Measurements from ENCODE around the gene WNT3A. TPM values are rescaled to one million over a fixed set of nuclear protein-coding genes. Genes with fewer than 3 reads are reported as not detected.
"Not testable (repeated sequence)": the region's sequence is repeated elsewhere in the genome, so short reads cannot be mapped to it uniquely, and the experiment has no call there.

Gene WNT3A
- total RNA-seq, 2 donors from 2014 or later, result not detected

- TF ChIP-seq CTCF (IDR thresholded peaks at IDR 0.05), result no peak
- Histone ChIP-seq H3K4me3 (no peak overlapping the region), H3K27me3 (replicated peaks; ENCODE audit: insufficient read depth) (no peaks in the 10 kb centered on the region), H3K36me3 (no peaks in the 10 kb centered on the region), H3K9me3 (no peaks in the 10 kb centered on the region), H3K27ac (no peak overlapping the region), H3K4me1 (ENCODE audit: control insufficient read depth in 1 of 2, low read depth in 2 of 2) (no peaks in the 10 kb centered on the region)
- no peak for DNase-seq (ENCODE audit: low spot score)
- no peak for ATAC-seq (ENCODE audit: insufficient number of reproducible peaks, low FRiP score, low read depth)
Measured at GRCh38 chr1:228017356-228018124, 10.7 kb downstream of the WNT3A start.

GRCh38 chr1:228018125-228018398 lies 11.3 kb downstream of the WNT3A start:
- H3K4me3 ChIP-seq, result no peak overlapping the region
- no peaks in the 10 kb centered on the region for H3K36me3 ChIP-seq
- ATAC-seq (ENCODE audit: insufficient number of reproducible peaks, low FRiP score, low read depth), result no peak
- no peaks in the 10 kb centered on the region for H3K4me1 ChIP-seq (ENCODE audit: control insufficient read depth in 1 of 2, low read depth in 2 of 2)
- no peak overlapping the region for H3K27ac ChIP-seq
- no peak for DNase-seq (ENCODE audit: low spot score)
- H3K9me3 ChIP-seq, result no peaks in the 10 kb centered on the region
- no peaks in the 10 kb centered on the region for H3K27me3 ChIP-seq (replicated peaks; ENCODE audit: insufficient read depth)
- TF ChIP-seq CTCF (IDR thresholded peaks at IDR 0.05), result no peak

GRCh38 chr1:228018961-228019721 lies 12.3 kb downstream of the WNT3A start:
- H3K27me3 ChIP-seq (replicated peaks; ENCODE audit: insufficient read depth), result no peaks in the 10 kb centered on the region
- H3K36me3 ChIP-seq, result no peaks in the 10 kb centered on the region
- TF ChIP-seq CTCF (IDR thresholded peaks at IDR 0.05), result no peak
- no peaks in the 10 kb centered on the region for H3K4me1 ChIP-seq (ENCODE audit: control insufficient read depth in 1 of 2, low read depth in 2 of 2)
- H3K27ac ChIP-seq, result no peak overlapping the region
- no peak overlapping the region for H3K4me3 ChIP-seq
- DNase-seq (ENCODE audit: low spot score) (no peak), ATAC-seq (ENCODE audit: insufficient number of reproducible peaks, low FRiP score, low read depth) (no peak)
- H3K9me3 ChIP-seq, result no peaks in the 10 kb centered on the region

GRCh38 chr1:228019722-228020083 lies 12.9 kb downstream of the WNT3A start:
- H3K4me3 ChIP-seq; DNase-seq (ENCODE audit: low spot score); H3K27ac ChIP-seq; H3K9me3 ChIP-seq; H3K36me3 ChIP-seq; H3K4me1 ChIP-seq (ENCODE audit: control insufficient read depth in 1 of 2, low read depth in 2 of 2); H3K27me3 ChIP-seq (replicated peaks; ENCODE audit: insufficient read depth); ATAC-seq (ENCODE audit: insufficient number of reproducible peaks, low FRiP score, low read depth): not testable (repeated sequence)

- ATAC-seq (ENCODE audit: insufficient number of reproducible peaks, low FRiP score, low read depth), result no peak
- DNase-seq (ENCODE audit: low spot score), result no peak
- H3K36me3 ChIP-seq, result no peaks in the 10 kb centered on the region
- no peak overlapping the region for H3K27ac ChIP-seq
- H3K27me3 ChIP-seq (replicated peaks; ENCODE audit: insufficient read depth), result no peaks in the 10 kb centered on the region
- TF ChIP-seq CTCF (IDR thresholded peaks at IDR 0.05), result no peak
- H3K4me3 ChIP-seq, result no peak overlapping the region
- no peaks in the 10 kb centered on the region for H3K9me3 ChIP-seq
- no peaks in the 10 kb centered on the region for H3K4me1 ChIP-seq (ENCODE audit: control insufficient read depth in 1 of 2, low read depth in 2 of 2)
Measured at GRCh38 chr1:228020686-228021354, 14.0 kb downstream of the WNT3A start.
